IMR-90 (cell line): ENCODE data around the gene TTC16. TPM values are rescaled to one million over a fixed set of nuclear protein-coding genes. Genes with fewer than 3 reads are reported as not detected.

Experiments used
- ATAC-seq: fragments of 200-7000 bp; cut with Tn5 transposase; 2 replicates; pipeline ENCODE4 v1.9.1; 2020; ENCODE audit warnings: low read depth, mild to moderate bottlenecking, moderate library complexity
- BruUV-seq: library from RNA; stranded (reverse); fragments of 400-500 nt; replicated peaks from 2 replicates; lab custom pipeline; 2021; lab: Mats Ljungman, UMichigan
- CTCF ChIA-PET: fragments of 300-600 bp; formaldehyde crosslinking; extraction: SDS; loops from one replicate; lab custom pipeline; 2021; ENCODE audit warnings: antibody characterized with exemption; lab: Yijun Ruan, JAX
- POLR2A ChIA-PET: fragments of 300-600 bp; sonication (Branson Sonifier 250); formaldehyde crosslinking; loops from one replicate; lab custom pipeline; 2022; ENCODE audit warnings: antibody characterized with exemption; ENCODE audit not compliant: unreplicated experiment; lab: Charles Lee
- DNase-seq: peaks from one replicate; pipeline ENCODE4 v3.0.0; 2013
- H2AFZ ChIP-seq: replicated peaks from 2 replicates; pipeline ENCODE3; 2013; ENCODE audit warnings: low read length, mild to moderate bottlenecking; ENCODE audit not compliant: poor library complexity
- H2AK5ac ChIP-seq: 2 replicates; pipeline ENCODE4 v1.6.1; 2013; ENCODE audit warnings: low read depth, low read length, inconsistent platforms
- H2AK9ac ChIP-seq: replicated peaks from 2 replicates; pipeline ENCODE3; 2013; ENCODE audit warnings: mild to moderate bottlenecking, low read depth, low read length, moderate library complexity; ENCODE audit not compliant: poor library complexity
- H2BK120ac ChIP-seq: 2 replicates; pipeline ENCODE4 v1.6.1; 2013; ENCODE audit warnings: low read depth, low read length, inconsistent platforms
- H2BK15ac ChIP-seq: 3 replicates; pipeline ENCODE4 v1.6.1; 2013; ENCODE audit warnings: low read depth, low read length, inconsistent platforms
- H2BK20ac ChIP-seq: 2 replicates; pipeline ENCODE4 v1.6.1; 2013; ENCODE audit warnings: low read depth, mild to moderate bottlenecking, inconsistent platforms, low read length, moderate library complexity
- H2BK5ac ChIP-seq: 2 replicates; pipeline ENCODE4 v1.6.1; 2013; ENCODE audit warnings: mild to moderate bottlenecking, low read depth, low read length, inconsistent platforms; ENCODE audit not compliant: poor library complexity, severe bottlenecking
- H3K14ac ChIP-seq: replicated peaks from 2 replicates; pipeline ENCODE4 v1.6.1; 2013; ENCODE audit warnings: low read depth, low read length, inconsistent platforms
- H3K18ac ChIP-seq: 2 replicates; pipeline ENCODE4 v1.6.1; 2013; ENCODE audit warnings: low read depth, low read length, control low read depth
- H3K23ac ChIP-seq: 2 replicates; pipeline ENCODE4 v1.6.1; 2013; ENCODE audit warnings: low read depth, low read length, inconsistent platforms
- H3K27ac ChIP-seq: 2 replicates; pipeline ENCODE4 v1.5.1; 2013; ENCODE audit warnings: mild to moderate bottlenecking, control low read depth, low read length; ENCODE audit not compliant: insufficient read depth
- H3K27me3 ChIP-seq: 2 replicates; pipeline ENCODE4 v1.6.1; 2013; ENCODE audit warnings: low read length; ENCODE audit not compliant: control insufficient read depth, insufficient read depth
- H3K36me3 ChIP-seq: 2 replicates; pipeline ENCODE4 v1.6.1; 2013; ENCODE audit warnings: low read length, mixed read lengths; ENCODE audit not compliant: control insufficient read depth, insufficient read depth
- H3K4ac ChIP-seq: 2 replicates; pipeline ENCODE4 v1.6.1; 2013; ENCODE audit warnings: low read depth, low read length, inconsistent platforms
- H3K4me1 ChIP-seq: 2 replicates; pipeline ENCODE4 v1.6.1; 2013; ENCODE audit warnings: low read length, mixed read lengths; ENCODE audit not compliant: control insufficient read depth, insufficient read depth
- H3K4me2 ChIP-seq: 2 replicates; pipeline ENCODE4 v1.6.1; 2013; ENCODE audit warnings: low read depth, mild to moderate bottlenecking, control low read depth, low read length, moderate library complexity
- H3K4me3 ChIP-seq: 2 replicates; pipeline ENCODE4 v1.5.1; 2013; ENCODE audit warnings: low read depth, mild to moderate bottlenecking, control low read depth, low read length, moderate library complexity; ENCODE audit not compliant: insufficient read depth
- H3K56ac ChIP-seq: 2 replicates; pipeline ENCODE4 v1.6.1; 2013; ENCODE audit warnings: low read length, inconsistent platforms; ENCODE audit not compliant: insufficient read depth; ENCODE audit errors: extremely low read depth
- H3K79me1 ChIP-seq, 2 experiments: 2 replicates each; pipeline ENCODE4 v1.6.1; 2013; ENCODE audit warnings: low read length in 2 of 2, inconsistent platforms in 1 of 2, low read depth in 1 of 2
- H3K9ac ChIP-seq: 2 replicates; pipeline ENCODE4 v1.6.1; 2013; ENCODE audit warnings: low read depth, low read length, control low read depth
- H3K9me1 ChIP-seq: 2 replicates; pipeline ENCODE4 v1.6.1; 2013; ENCODE audit warnings: low read length, inconsistent platforms; ENCODE audit not compliant: insufficient read depth
- H3K9me3 ChIP-seq: 2 replicates; pipeline ENCODE4 v1.6.1; 2013; ENCODE audit warnings: low read length; ENCODE audit not compliant: control insufficient read depth, insufficient read depth
- H4K20me1 ChIP-seq: 2 replicates; pipeline ENCODE4 v1.6.1; 2013; ENCODE audit warnings: low read length, inconsistent platforms; ENCODE audit not compliant: insufficient read depth
- H4K5ac ChIP-seq: 2 replicates; pipeline ENCODE4 v1.6.1; 2013; ENCODE audit warnings: mild to moderate bottlenecking, low read depth, low read length, control low read depth
- H4K8ac ChIP-seq, 2 experiments: 2 replicates each; pipeline ENCODE4 v1.6.1; 2013; ENCODE audit warnings: low read depth in 2 of 2, low read length in 2 of 2, control low read depth in 1 of 2, inconsistent platforms in 1 of 2
- H4K91ac ChIP-seq: 2 replicates; pipeline ENCODE4 v1.6.1; 2013; ENCODE audit warnings: low read depth, low read length, inconsistent platforms; ENCODE audit not compliant: insufficient read depth
- BHLHE40 ChIP-seq: fragments of 150-350 bp; IDR thresholded peaks from 2 replicates; pipeline ENCODE4 v1.6.1; 2016; ENCODE audit warnings: mild to moderate bottlenecking, low read depth, low read length
- CEBPB ChIP-seq: IDR thresholded peaks from 2 replicates; pipeline ENCODE4 v1.6.1; 2012; ENCODE audit warnings: low read depth, low read length, improper control_type of control experiment
- CHD1 ChIP-seq: IDR thresholded peaks from 2 replicates; pipeline ENCODE4 v1.6.1; 2012; ENCODE audit warnings: low read depth, low read length, improper control_type of control experiment
- FOS ChIP-seq: fragments of 150-350 bp; IDR thresholded peaks from 2 replicates; pipeline ENCODE4 v1.6.1; 2016; ENCODE audit warnings: low read depth, low read length
- MAFK ChIP-seq: IDR thresholded peaks from 2 replicates; pipeline ENCODE4 v1.6.1; 2012; ENCODE audit warnings: low read depth, low read length, improper control_type of control experiment
- MAZ ChIP-seq: IDR thresholded peaks from 2 replicates; pipeline ENCODE4 v1.6.1; 2012; ENCODE audit warnings: low read depth, mild to moderate bottlenecking, low read length, improper control_type of control experiment, moderate library complexity, borderline replicate concordance
- MXI1 ChIP-seq: IDR thresholded peaks from 2 replicates; pipeline ENCODE4 v1.6.1; 2012; ENCODE audit warnings: low read depth, mild to moderate bottlenecking, low read length, moderate library complexity, borderline replicate concordance
- NFE2L2 ChIP-seq: fragments of 150-350 bp; IDR thresholded peaks from 2 replicates; pipeline ENCODE4 v1.6.1; 2016; ENCODE audit warnings: low read depth, mild to moderate bottlenecking, low read length
- POLR2A ChIP-seq: IDR thresholded peaks from 2 replicates; pipeline ENCODE4 v1.6.1; 2012; ENCODE audit warnings: mild to moderate bottlenecking, low read depth, low read length
- RAD21 ChIP-seq: IDR thresholded peaks from 2 replicates; pipeline ENCODE4 v1.6.1; 2012; ENCODE audit warnings: low read length, improper control_type of control experiment
- RCOR1 ChIP-seq: IDR thresholded peaks from 2 replicates; pipeline ENCODE4 v1.6.1; 2012; ENCODE audit warnings: mild to moderate bottlenecking, low read length, improper control_type of control experiment; ENCODE audit not compliant: insufficient replicate concordance
- RFX5 ChIP-seq: IDR thresholded peaks from 2 replicates; pipeline ENCODE4 v1.8.0; 2012; ENCODE audit warnings: low read depth, mild to moderate bottlenecking, low read length, moderate library complexity
- SMC3 ChIP-seq: fragments of 150-350 bp; IDR thresholded peaks from 2 replicates; pipeline ENCODE4 v1.6.1; 2016; ENCODE audit warnings: low read depth, mild to moderate bottlenecking, antibody characterized with exemption, low read length, moderate library complexity
- WGBS, 2 experiments: methylation state at CpG; one replicate each; pipeline versions ENCODE4 v1.1.5 to v1.1.7; 2013; ENCODE audit warnings: missing lambda C conversion rate in 2 of 2; ENCODE audit not compliant: insufficient read length in 1 of 2; ENCODE audit errors: extremely low coverage in 2 of 2; 5-methylcytosine and 5-hydroxymethylcytosine counted together
- dilution Hi-C: fragments of 300-500 bp; cut with HindIII; formaldehyde crosslinking; loops from one replicate; pipeline ENCODE4 v1.14.3; 2018; ENCODE audit warnings: low sequenced_read_pairs; ENCODE audit not compliant: unreplicated experiment
- in situ Hi-C: fragments of 300-500 bp; cut with MboI; formaldehyde crosslinking; loops from 3 replicates; pipeline ENCODE4 v1.14.3; 2019; ENCODE audit warnings: low sequenced_read_pairs, inconsistent platforms, mixed read lengths
- intact Hi-C: fragments of 100-400 bp; cut with micrococcal nuclease; formaldehyde crosslinking; loops from 2 replicates; pipeline ENCODE4 v1.10.0; 2022
- polyA plus RNA-seq, 3 experiments: library from polyadenylated mRNA; depleted of rRNA; stranded (reverse); fragments of >200 nt; gene quantifications; 2 replicates each; pipeline ENCODE4 v1.2.3, GENCODE V29; 2012; ENCODE audit warnings: low replicate concordance in 1 of 3
- total RNA-seq: library from RNA; depleted of rRNA; stranded (reverse); fragments of >200 nt; gene quantifications from 2 replicates; pipeline ENCODE4 v1.2.3, GENCODE V29; 2012
- TF ChIP-seq, protein P1 (sequence below): conservative IDR thresholded peaks from 2 replicates; pipeline ENCODE4 v1.5.1; 2012; ENCODE audit warnings: mild to moderate bottlenecking, low read depth, low read length, improper control_type of control experiment
- TF ChIP-seq, protein P2 (sequence below): fragments of 150-350 bp; IDR thresholded peaks from 2 replicates; pipeline ENCODE4 v1.6.1; 2016; ENCODE audit warnings: low read depth, mild to moderate bottlenecking, low read length, moderate library complexity, borderline replicate concordance
- TF ChIP-seq, protein P3 (sequence below): fragments of 150-350 bp; IDR thresholded peaks from 2 replicates; pipeline ENCODE4 v1.6.1; 2017; ENCODE audit warnings: mild to moderate bottlenecking, antibody characterized with exemption, low read length, low read depth

Gene TTC16
- total and polyA plus RNA-seq, 2 of the 4 experiments (the other 2 are of a cell fraction) = 0.02 TPM; not detected in 1

DNA sequence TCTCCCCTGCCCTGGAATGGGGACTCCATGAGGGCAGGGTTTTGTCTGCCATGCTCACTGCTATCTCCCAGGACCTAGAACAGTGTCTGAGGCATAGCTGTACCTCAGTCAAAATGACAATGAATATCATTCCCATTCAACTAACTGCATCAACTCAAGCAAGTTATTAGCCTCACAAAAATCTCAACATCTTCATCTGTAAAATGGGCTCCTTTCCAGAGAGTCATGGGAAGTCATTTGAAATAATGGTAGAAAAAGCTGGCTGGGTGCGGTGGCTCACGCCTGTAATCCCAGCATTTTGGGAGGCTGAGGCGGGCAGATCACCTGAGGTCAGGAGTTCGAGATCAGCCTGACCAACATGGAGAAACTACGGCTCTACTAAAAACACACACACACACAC, 53.2 kb downstream of the TTC16 start:
- ATAC-seq = no peak
- CTCF ChIA-PET = no interaction called here

More for the DNA sequence above, 53.2 kb downstream of the TTC16 start:
- Histone ChIP-seq H4K5ac (no peak overlapping the region), H3K56ac (no peak overlapping the region), H2BK20ac (no peak overlapping the region), H3K79me1 (no peaks in the 10 kb centered on the region), H2AK5ac (no peak overlapping the region), H3K14ac (no peak overlapping the region), H3K4me2 (no peak overlapping the region), H3K23ac (no peak overlapping the region), H3K9me1 (no peaks in the 10 kb centered on the region; the same call in 1 of the 2 replicates), H3K27me3 (peaks cover 2% of the 10 kb centered on the region; the same call in 1 of the 2 replicates), H3K18ac (no peak overlapping the region), H3K4ac (no peak overlapping the region), H2BK15ac (no peak overlapping the region), H2AFZ (no peak overlapping the region), H3K36me3 (no peaks in the 10 kb centered on the region), H3K9ac (no peak overlapping the region), H2AK9ac (no peak overlapping the region), H3K9me3 (no peaks in the 10 kb centered on the region), H2BK120ac (no peak overlapping the region), H2BK5ac (no peak overlapping the region), H4K8ac (no peak overlapping the region), H3K4me1 (peaks cover 2% of the 10 kb centered on the region; the same call in 1 of the 2 replicates), H4K91ac (no peak overlapping the region), H3K4me3 (no peak overlapping the region), H3K27ac (no peak overlapping the region), H4K20me1 (no peaks in the 10 kb centered on the region)
- no peak for DNase-seq
- intact Hi-C loops (no loop called here), dilution Hi-C loops (no loop called here), in situ Hi-C loops (no loop called here)
- WGBS, 2 experiments = 100% methylated on average over 4 of the region's 5 CpGs; no CpG with 5 or more reads in 1 of the 2 experiments
- POLR2A ChIA-PET = no interaction called here
- no peak for TF ChIP-seq BHLHE40
- TF ChIP-seq CEBPB = no peak
- TF ChIP-seq, protein P1, sequence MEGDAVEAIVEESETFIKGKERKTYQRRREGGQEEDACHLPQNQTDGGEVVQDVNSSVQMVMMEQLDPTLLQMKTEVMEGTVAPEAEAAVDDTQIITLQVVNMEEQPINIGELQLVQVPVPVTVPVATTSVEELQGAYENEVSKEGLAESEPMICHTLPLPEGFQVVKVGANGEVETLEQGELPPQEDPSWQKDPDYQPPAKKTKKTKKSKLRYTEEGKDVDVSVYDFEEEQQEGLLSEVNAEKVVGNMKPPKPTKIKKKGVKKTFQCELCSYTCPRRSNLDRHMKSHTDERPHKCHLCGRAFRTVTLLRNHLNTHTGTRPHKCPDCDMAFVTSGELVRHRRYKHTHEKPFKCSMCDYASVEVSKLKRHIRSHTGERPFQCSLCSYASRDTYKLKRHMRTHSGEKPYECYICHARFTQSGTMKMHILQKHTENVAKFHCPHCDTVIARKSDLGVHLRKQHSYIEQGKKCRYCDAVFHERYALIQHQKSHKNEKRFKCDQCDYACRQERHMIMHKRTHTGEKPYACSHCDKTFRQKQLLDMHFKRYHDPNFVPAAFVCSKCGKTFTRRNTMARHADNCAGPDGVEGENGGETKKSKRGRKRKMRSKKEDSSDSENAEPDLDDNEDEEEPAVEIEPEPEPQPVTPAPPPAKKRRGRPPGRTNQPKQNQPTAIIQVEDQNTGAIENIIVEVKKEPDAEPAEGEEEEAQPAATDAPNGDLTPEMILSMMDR = no peak
- TF ChIP-seq NFE2L2 = no peak
- no peak for TF ChIP-seq MXI1
- TF ChIP-seq RAD21 = no peak
- TF ChIP-seq, protein P2, sequence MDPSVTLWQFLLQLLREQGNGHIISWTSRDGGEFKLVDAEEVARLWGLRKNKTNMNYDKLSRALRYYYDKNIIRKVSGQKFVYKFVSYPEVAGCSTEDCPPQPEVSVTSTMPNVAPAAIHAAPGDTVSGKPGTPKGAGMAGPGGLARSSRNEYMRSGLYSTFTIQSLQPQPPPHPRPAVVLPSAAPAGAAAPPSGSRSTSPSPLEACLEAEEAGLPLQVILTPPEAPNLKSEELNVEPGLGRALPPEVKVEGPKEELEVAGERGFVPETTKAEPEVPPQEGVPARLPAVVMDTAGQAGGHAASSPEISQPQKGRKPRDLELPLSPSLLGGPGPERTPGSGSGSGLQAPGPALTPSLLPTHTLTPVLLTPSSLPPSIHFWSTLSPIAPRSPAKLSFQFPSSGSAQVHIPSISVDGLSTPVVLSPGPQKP = no peak
- no peak for TF ChIP-seq CHD1
- TF ChIP-seq SMC3 = no peak
- TF ChIP-seq POLR2A = no peak
- no peak for TF ChIP-seq RCOR1
- no peak for TF ChIP-seq MAZ
- no peak for TF ChIP-seq FOS
- no peak for TF ChIP-seq RFX5
- TF ChIP-seq, protein P3, sequence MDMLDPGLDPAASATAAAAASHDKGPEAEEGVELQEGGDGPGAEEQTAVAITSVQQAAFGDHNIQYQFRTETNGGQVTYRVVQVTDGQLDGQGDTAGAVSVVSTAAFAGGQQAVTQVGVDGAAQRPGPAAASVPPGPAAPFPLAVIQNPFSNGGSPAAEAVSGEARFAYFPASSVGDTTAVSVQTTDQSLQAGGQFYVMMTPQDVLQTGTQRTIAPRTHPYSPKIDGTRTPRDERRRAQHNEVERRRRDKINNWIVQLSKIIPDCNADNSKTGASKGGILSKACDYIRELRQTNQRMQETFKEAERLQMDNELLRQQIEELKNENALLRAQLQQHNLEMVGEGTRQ = no peak
- TF ChIP-seq MAFK = no peak
- BruUV-seq = no TSS peak
